ENCODE results near the gene RXFP2.
A peak's percentile ranks its signal among the peaks of the same experiment; 100 is the strongest.

Gene RXFP2

GRCh38 chr13:31818236-31818635, 78.9 kb downstream of the RXFP2 start:
- no peak for DNase-seq (ENCODE audit: extremely low spot score)
- TF ChIP-seq, protein P1, sequence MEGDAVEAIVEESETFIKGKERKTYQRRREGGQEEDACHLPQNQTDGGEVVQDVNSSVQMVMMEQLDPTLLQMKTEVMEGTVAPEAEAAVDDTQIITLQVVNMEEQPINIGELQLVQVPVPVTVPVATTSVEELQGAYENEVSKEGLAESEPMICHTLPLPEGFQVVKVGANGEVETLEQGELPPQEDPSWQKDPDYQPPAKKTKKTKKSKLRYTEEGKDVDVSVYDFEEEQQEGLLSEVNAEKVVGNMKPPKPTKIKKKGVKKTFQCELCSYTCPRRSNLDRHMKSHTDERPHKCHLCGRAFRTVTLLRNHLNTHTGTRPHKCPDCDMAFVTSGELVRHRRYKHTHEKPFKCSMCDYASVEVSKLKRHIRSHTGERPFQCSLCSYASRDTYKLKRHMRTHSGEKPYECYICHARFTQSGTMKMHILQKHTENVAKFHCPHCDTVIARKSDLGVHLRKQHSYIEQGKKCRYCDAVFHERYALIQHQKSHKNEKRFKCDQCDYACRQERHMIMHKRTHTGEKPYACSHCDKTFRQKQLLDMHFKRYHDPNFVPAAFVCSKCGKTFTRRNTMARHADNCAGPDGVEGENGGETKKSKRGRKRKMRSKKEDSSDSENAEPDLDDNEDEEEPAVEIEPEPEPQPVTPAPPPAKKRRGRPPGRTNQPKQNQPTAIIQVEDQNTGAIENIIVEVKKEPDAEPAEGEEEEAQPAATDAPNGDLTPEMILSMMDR (IDR thresholded peaks at IDR 0.05; ENCODE audit: control extremely low read depth, extremely low read depth, low read depth, missing control alignments): no peak
- POLR2A ChIA-PET: no interaction called here
- CTCF ChIA-PET: interaction anchor here (0.8 to 1.0 kb wide), 2 partner anchors 9 to 14 kb away, joined by 3 to 4 read pairs; no protein-coding TSS in a partner anchor

- no peak for DNase-seq (ENCODE audit: extremely low spot score)
- ChIA-PET CTCF (interaction anchor here (1.2 kb wide), 1 partner anchor 10 kb away, joined by 3 read pairs; no protein-coding TSS in a partner anchor), POLR2A (no interaction called here)
- TF ChIP-seq, protein P1 (IDR thresholded peaks at IDR 0.05; ENCODE audit: control extremely low read depth, extremely low read depth, low read depth, missing control alignments): peak; percentile 42
Observed at GRCh38 chr13:31824705-31825517, 85.6 kb downstream of the RXFP2 start.

GRCh38 chr13:31826521-31826920, 87.2 kb downstream of the RXFP2 start:
- ChIA-PET POLR2A (no interaction called here), CTCF (interaction anchor here (1.6 kb wide), 1 partner anchor 12 kb away, joined by 5 read pairs; no protein-coding TSS in a partner anchor)
- DNase-seq (ENCODE audit: extremely low spot score): no peak
- TF ChIP-seq, protein P1 (IDR thresholded peaks at IDR 0.05; ENCODE audit: control extremely low read depth, extremely low read depth, low read depth, missing control alignments): no peak

DNA sequence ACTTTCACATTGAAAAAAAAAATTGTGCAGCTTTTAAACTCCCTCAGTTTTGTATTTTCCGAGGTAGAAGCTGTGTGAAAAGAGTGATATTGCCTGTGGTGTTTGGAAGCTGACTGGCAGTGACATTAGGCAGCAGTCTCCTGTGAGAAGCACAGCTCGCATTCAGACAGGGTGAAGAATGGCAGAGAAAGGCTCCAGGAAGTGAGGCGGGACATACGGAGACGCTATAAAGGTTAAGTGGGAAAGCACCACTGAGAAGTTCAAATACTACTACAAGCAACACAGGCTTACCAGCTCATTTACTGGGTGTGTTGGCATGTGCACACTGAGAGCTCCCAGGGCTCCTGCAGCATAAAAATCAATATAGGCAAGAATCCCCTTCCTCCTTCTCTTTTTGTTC, 88.4 kb downstream of the RXFP2 start:
- POLR2A ChIA-PET: no interaction called here
- TF ChIP-seq, protein P1 (IDR thresholded peaks at IDR 0.05; ENCODE audit: control extremely low read depth, extremely low read depth, low read depth, missing control alignments): no peak
- CTCF ChIA-PET: interaction anchor here (0.9 to 1.2 kb wide), 2 partner anchors 9 to 167 kb away, joined by 3 to 4 read pairs; no protein-coding TSS in a partner anchor
- DNase-seq (ENCODE audit: extremely low spot score): no peak

DNA sequence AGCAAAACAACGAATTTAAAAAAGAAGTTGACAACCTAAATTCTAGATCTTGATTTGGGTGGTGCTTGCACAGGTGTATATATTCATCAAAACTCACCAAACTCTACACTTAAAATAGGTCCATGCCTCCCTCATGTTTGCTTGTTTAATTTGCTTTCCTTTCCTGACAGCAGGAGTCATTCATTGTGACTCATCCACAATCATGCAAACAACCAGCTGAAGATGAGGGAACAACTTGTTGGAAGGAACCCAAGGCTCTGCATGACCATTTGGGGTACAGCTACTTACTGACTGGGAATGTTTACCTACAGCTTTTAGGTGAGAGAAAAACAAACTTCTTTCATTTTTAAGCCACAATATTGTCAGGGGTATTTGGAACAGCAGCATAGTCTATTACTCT, 96.6 kb downstream of the RXFP2 start:
- POLR2A ChIA-PET: no interaction called here
- DNase-seq (ENCODE audit: extremely low spot score): no peak
- CTCF ChIA-PET: no interaction called here
- TF ChIP-seq, protein P1 (IDR thresholded peaks at IDR 0.05; ENCODE audit: control extremely low read depth, extremely low read depth, low read depth, missing control alignments): no peak

DNA sequence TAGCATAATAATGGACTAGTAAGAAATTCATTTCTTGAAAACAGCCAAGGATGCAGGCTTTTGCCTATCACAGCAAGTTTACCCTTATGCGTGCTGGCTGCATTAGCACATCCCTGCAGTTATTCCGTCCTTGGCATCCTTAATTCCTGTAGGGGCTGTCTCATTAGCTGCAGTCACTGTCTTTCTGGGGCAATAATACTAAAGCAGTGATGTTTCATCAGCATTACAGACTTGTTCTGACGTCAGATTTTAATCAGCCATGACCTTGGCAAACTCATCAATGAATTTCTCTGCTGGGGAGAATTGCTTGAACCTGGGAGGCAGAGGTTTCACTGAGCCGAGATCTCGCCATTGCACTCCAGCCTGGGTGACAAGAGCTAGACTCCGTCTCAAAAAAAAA, 103.7 kb downstream of the RXFP2 start:
- CTCF ChIA-PET: interaction anchor here (1.7 kb wide), 1 partner anchor 13 kb away, joined by 3 read pairs; no protein-coding TSS in a partner anchor
- POLR2A ChIA-PET: no interaction called here
- TF ChIP-seq, protein P1 (IDR thresholded peaks at IDR 0.05; ENCODE audit: control extremely low read depth, extremely low read depth, low read depth, missing control alignments): no peak
- no peak for DNase-seq (ENCODE audit: extremely low spot score)
